Measurements from ENCODE around the gene WSCD2. TPM values are rescaled to one million over a fixed set of nuclear protein-coding genes. Genes with fewer than 3 reads are reported as not detected.

WSCD2 gene
- total and polyA plus RNA-seq, 9 donors: 0.57 to 3.7 (median 1.9) TPM

GRCh38 chr12:108106599-108106998 lies 22.5 kb upstream of the WSCD2 start:
- WGBS (ENCODE audit: insufficient coverage): no CpG with 5 or more reads among the region's 1 CpG
- no peaks in the 10 kb centered on the region for H3K27me3 ChIP-seq (ENCODE audit: control insufficient read depth, insufficient read depth, low read length)

DNA sequence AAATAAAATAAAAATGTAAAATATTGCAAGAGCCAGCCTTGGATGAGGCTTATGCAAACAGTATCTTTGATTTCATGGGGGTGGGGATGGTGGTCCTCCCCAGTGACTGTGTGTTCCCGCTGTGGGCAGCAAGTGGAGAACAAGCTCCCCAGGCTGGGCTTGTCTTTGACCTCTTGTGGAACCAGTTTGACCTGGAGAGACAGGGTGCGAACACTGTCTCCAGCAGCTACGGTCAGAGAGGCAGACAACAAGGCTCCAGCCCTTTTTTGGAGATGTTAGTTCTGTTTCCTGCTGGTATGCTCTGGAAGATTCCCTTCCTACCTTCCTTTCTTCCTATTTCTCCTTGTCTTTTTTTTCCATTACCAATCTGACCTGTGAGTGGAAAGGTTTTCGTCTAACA lies 21.8 kb upstream of the WSCD2 start:
- H3K4me3 ChIP-seq (ENCODE audit: low read length): no peak overlapping the region

More at GRCh38 chr12:108106599-108106998, 22.5 kb upstream of the WSCD2 start:
- Histone ChIP-seq H3K27ac (ENCODE audit: low read length) (no peak overlapping the region), H3K9me3 (replicated peaks; ENCODE audit: control insufficient read depth, low read depth, low read length) (no peaks in the 10 kb centered on the region), H3K4me1 (ENCODE audit: control insufficient read depth, insufficient read depth, low read length) (no peaks in the 10 kb centered on the region), H3K4me3 (ENCODE audit: low read length) (no peak overlapping the region), H3K36me3 (ENCODE audit: control insufficient read depth, insufficient read depth, low read length) (no peaks in the 10 kb centered on the region)
- no peak for DNase-seq

DNA sequence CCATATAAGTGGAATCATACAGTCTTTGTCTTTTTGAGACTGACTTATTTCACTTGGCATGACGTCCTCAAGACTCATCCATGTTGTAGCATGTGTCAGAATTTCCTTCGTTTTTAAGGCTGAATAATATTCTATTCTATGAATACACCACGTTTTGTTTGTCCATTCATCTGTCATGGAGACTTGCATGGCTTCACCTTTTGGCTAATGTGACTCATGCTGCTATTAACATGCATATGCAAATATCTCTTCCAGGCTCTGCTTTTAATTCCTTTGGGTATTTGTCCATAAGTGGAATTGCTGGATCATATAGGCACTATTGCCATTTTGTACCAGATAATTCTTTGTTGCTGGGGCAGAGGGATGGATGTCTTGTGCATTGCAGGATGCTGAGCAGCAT lies 19.6 kb upstream of the WSCD2 start:
- Histone ChIP-seq H3K4me3 (ENCODE audit: low read length) (no peak overlapping the region), H3K27ac (ENCODE audit: low read length) (no peak overlapping the region), H3K36me3 (ENCODE audit: control insufficient read depth, insufficient read depth, low read length) (no peaks in the 10 kb centered on the region), H3K27me3 (ENCODE audit: control insufficient read depth, insufficient read depth, low read length) (no peaks in the 10 kb centered on the region), H3K9me3 (replicated peaks; ENCODE audit: control insufficient read depth, low read depth, low read length) (no peaks in the 10 kb centered on the region), H3K4me1 (ENCODE audit: control insufficient read depth, insufficient read depth, low read length) (peaks cover 15% of the 10 kb centered on the region)
- no CpG with 5 or more reads among the region's 3 CpGs for WGBS (ENCODE audit: insufficient coverage)
- DNase-seq: no peak

More for the DNA sequence above, 21.8 kb upstream of the WSCD2 start:
- no peaks in the 10 kb centered on the region for H3K9me3 ChIP-seq (replicated peaks; ENCODE audit: control insufficient read depth, low read depth, low read length)
- H3K27ac ChIP-seq (ENCODE audit: low read length): no peak overlapping the region
- H3K4me1 ChIP-seq (ENCODE audit: control insufficient read depth, insufficient read depth, low read length): peaks cover 2% of the 10 kb centered on the region
- 88% methylated on average over 1 of the region's 4 CpGs for WGBS (ENCODE audit: insufficient coverage)
- no peaks in the 10 kb centered on the region for H3K36me3 ChIP-seq (ENCODE audit: control insufficient read depth, insufficient read depth, low read length)
- H3K27me3 ChIP-seq (ENCODE audit: control insufficient read depth, insufficient read depth, low read length): no peaks in the 10 kb centered on the region
- DNase-seq: no peak

DNA sequence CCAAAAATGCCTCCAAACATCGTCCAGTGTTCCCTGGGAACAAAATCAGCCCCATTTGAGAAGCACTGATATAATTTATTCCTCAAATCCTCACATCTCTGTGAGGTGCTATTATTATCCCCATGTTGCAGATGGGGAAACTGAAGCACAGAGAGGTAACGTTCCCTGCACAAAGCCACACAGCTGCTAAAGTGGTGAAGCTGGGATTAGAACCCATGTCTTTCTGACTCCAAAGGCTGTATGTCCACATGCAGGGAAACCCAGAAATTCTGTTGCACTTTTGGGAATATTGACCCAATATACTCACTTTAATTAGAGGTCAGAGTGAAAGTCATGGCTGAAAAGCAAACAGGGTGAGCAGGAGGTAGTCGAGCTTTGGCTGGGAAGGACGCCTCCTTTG lies 19.1 kb upstream of the WSCD2 start:
- DNase-seq: no peak
- no peaks in the 10 kb centered on the region for H3K27me3 ChIP-seq (ENCODE audit: control insufficient read depth, insufficient read depth, low read length)
- H3K4me3 ChIP-seq (ENCODE audit: low read length): no peak overlapping the region
- peaks cover 17% of the 10 kb centered on the region for H3K4me1 ChIP-seq (ENCODE audit: control insufficient read depth, insufficient read depth, low read length)
- H3K36me3 ChIP-seq (ENCODE audit: control insufficient read depth, insufficient read depth, low read length): no peaks in the 10 kb centered on the region
- H3K9me3 ChIP-seq (replicated peaks; ENCODE audit: control insufficient read depth, low read depth, low read length): no peaks in the 10 kb centered on the region
- 83% methylated on average over 1 of the region's 4 CpGs for WGBS (ENCODE audit: insufficient coverage)
- no peak overlapping the region for H3K27ac ChIP-seq (ENCODE audit: low read length)

GRCh38 chr12:108110844-108111243 lies 18.2 kb upstream of the WSCD2 start:
- H3K4me1 ChIP-seq (ENCODE audit: control insufficient read depth, insufficient read depth, low read length): peaks cover 17% of the 10 kb centered on the region
- H3K9me3 ChIP-seq (replicated peaks; ENCODE audit: control insufficient read depth, low read depth, low read length): no peaks in the 10 kb centered on the region
- peaks cover 2% of the 10 kb centered on the region for H3K27me3 ChIP-seq (ENCODE audit: control insufficient read depth, insufficient read depth, low read length)
- no CpG with 5 or more reads among the region's 1 CpG for WGBS (ENCODE audit: insufficient coverage)
- no peak overlapping the region for H3K4me3 ChIP-seq (ENCODE audit: low read length)
- no peak overlapping the region for H3K27ac ChIP-seq (ENCODE audit: low read length)
- no peak for DNase-seq
- H3K36me3 ChIP-seq (ENCODE audit: control insufficient read depth, insufficient read depth, low read length): no peaks in the 10 kb centered on the region

- peak overlapping the region; percentile 59 for H3K27ac ChIP-seq (ENCODE audit: low read length)
- no peak overlapping the region for H3K4me3 ChIP-seq (ENCODE audit: low read length)
- no peaks in the 10 kb centered on the region for H3K9me3 ChIP-seq (replicated peaks; ENCODE audit: control insufficient read depth, low read depth, low read length)
- DNase-seq: peak; percentile 68
- no peaks in the 10 kb centered on the region for H3K36me3 ChIP-seq (ENCODE audit: control insufficient read depth, insufficient read depth, low read length)
- peaks cover 17% of the 10 kb centered on the region for H3K4me1 ChIP-seq (ENCODE audit: control insufficient read depth, insufficient read depth, low read length)
- WGBS (ENCODE audit: insufficient coverage): 35% methylated on average over 4 of the region's 11 CpGs
- peaks cover 2% of the 10 kb centered on the region for H3K27me3 ChIP-seq (ENCODE audit: control insufficient read depth, insufficient read depth, low read length)
These were observed 16.1 kb upstream of the WSCD2 start for GRCh38 chr12:108112832-108113556.

- no peaks in the 10 kb centered on the region for H3K9me3 ChIP-seq (replicated peaks; ENCODE audit: control insufficient read depth, low read depth, low read length)
- 37% methylated on average over 2 of the region's 7 CpGs for WGBS (ENCODE audit: insufficient coverage)
- peaks cover 2% of the 10 kb centered on the region for H3K27me3 ChIP-seq (ENCODE audit: control insufficient read depth, insufficient read depth, low read length)
- no peaks in the 10 kb centered on the region for H3K36me3 ChIP-seq (ENCODE audit: control insufficient read depth, insufficient read depth, low read length)
- peaks cover 17% of the 10 kb centered on the region for H3K4me1 ChIP-seq (ENCODE audit: control insufficient read depth, insufficient read depth, low read length)
- no peak overlapping the region for H3K27ac ChIP-seq (ENCODE audit: low read length)
- DNase-seq: peak; percentile 66
- H3K4me3 ChIP-seq (ENCODE audit: low read length): no peak overlapping the region
These were observed 13.7 kb upstream of the WSCD2 start for GRCh38 chr12:108115123-108116121.

DNA sequence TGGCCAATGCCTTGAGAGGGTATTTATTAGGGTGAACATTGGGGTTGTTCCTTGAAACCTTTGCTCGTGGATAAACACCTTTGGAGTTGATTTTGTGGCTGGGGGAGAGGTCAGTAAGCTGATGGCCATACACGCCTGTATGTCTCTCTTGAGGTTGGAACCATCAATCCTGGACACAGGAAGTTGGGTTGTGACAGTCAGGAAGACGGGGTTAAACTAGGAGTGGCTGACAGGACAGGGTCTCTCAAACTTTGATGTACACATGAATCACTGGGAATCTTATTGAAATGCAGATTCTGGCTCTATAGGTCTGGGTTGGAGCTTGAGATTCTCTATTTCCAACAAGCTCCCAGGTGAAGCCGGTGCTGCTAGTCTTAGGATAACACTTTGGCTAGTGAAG lies 12.8 kb upstream of the WSCD2 start:
- DNase-seq: no peak
- 61% methylated on average over 3 of the region's 4 CpGs for WGBS (ENCODE audit: insufficient coverage)
- H3K4me1 ChIP-seq (ENCODE audit: control insufficient read depth, insufficient read depth, low read length): peaks cover 17% of the 10 kb centered on the region
- no peaks in the 10 kb centered on the region for H3K9me3 ChIP-seq (replicated peaks; ENCODE audit: control insufficient read depth, low read depth, low read length)
- H3K27me3 ChIP-seq (ENCODE audit: control insufficient read depth, insufficient read depth, low read length): peaks cover 3% of the 10 kb centered on the region
- H3K36me3 ChIP-seq (ENCODE audit: control insufficient read depth, insufficient read depth, low read length): no peaks in the 10 kb centered on the region
- H3K4me3 ChIP-seq (ENCODE audit: low read length): no peak overlapping the region
- H3K27ac ChIP-seq (ENCODE audit: low read length): peak overlapping the region; percentile 31

DNA sequence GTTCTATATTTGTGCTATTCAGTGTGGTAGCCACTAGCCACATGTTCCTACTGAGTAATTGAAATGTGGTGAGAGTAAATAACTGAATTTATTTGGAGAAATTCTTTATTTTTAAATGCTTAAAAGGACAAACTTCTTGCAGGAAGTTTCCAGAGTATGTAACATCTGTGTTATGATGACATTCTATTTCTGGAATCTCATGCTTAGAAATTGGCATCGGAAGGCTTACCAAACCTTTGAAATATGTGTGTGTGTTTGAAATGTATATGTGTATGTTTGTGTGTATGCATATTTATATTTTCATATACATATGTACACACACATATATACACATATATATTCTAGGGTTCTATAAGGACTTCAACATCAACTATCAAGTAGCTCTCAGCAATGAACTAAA lies 12.4 kb upstream of the WSCD2 start:
- H3K4me1 ChIP-seq (ENCODE audit: control insufficient read depth, insufficient read depth, low read length): peaks cover 17% of the 10 kb centered on the region
- H3K36me3 ChIP-seq (ENCODE audit: control insufficient read depth, insufficient read depth, low read length): no peaks in the 10 kb centered on the region
- H3K27me3 ChIP-seq (ENCODE audit: control insufficient read depth, insufficient read depth, low read length): peaks cover 4% of the 10 kb centered on the region
- DNase-seq: peak; percentile 65
- no peak overlapping the region for H3K4me3 ChIP-seq (ENCODE audit: low read length)
- H3K27ac ChIP-seq (ENCODE audit: low read length): peak overlapping the region; percentile 31
- WGBS (ENCODE audit: insufficient coverage): no CpG with 5 or more reads among the region's 1 CpG
- no peaks in the 10 kb centered on the region for H3K9me3 ChIP-seq (replicated peaks; ENCODE audit: control insufficient read depth, low read depth, low read length)

GRCh38 chr12:108117163-108117849 lies 11.8 kb upstream of the WSCD2 start:
- Histone ChIP-seq H3K36me3 (ENCODE audit: control insufficient read depth, insufficient read depth, low read length) (no peaks in the 10 kb centered on the region), H3K27me3 (ENCODE audit: control insufficient read depth, insufficient read depth, low read length) (peaks cover 4% of the 10 kb centered on the region), H3K4me1 (ENCODE audit: control insufficient read depth, insufficient read depth, low read length) (peaks cover 16% of the 10 kb centered on the region), H3K4me3 (ENCODE audit: low read length) (no peak overlapping the region), H3K27ac (ENCODE audit: low read length) (no peak overlapping the region), H3K9me3 (replicated peaks; ENCODE audit: control insufficient read depth, low read depth, low read length) (no peaks in the 10 kb centered on the region)
- no peak for DNase-seq
- WGBS (ENCODE audit: insufficient coverage): 85% methylated on average over 2 of the region's 6 CpGs
